Omental fat pad (tissue), 4 donors: Measurements from ENCODE around the gene FTH1. TPM values are rescaled to one million over a fixed set of nuclear protein-coding genes. Genes with fewer than 3 reads are reported as not detected.

Experiments used
- ATAC-seq: fragments of 150-250 bp; one replicate; pipeline ENCODE4 v1.9.1; 2016; ENCODE audit warnings: mild to moderate bottlenecking, moderate library complexity; ENCODE audit not compliant: low FRiP score
- DNase-seq: peaks from one replicate; pipeline ENCODE4 v3.0.0-alpha.2; 2019; ENCODE audit warnings: low spot score
- CTCF ChIP-seq, 3 donors: fragments of 450-650 bp; IDR thresholded peaks; one replicate each; pipeline ENCODE4 v1.5.1; 2016 to 2017; ENCODE audit warnings: antibody characterized with exemption in 3 of 3, mild to moderate bottlenecking in 3 of 3, moderate library complexity in 2 of 3
- total RNA-seq, 4 donors: library from RNA; depleted of rRNA; stranded (reverse); fragments of >200 nt; gene quantifications; one replicate each; pipeline ENCODE4 v1.1.0, GENCODE V29; 2016

Gene FTH1
- total RNA-seq, 4 donors from 2014 or later = 3,477 to 7,075 (median 4,643) TPM

- DNase-seq (no peak), ATAC-seq (no peak)
- TF ChIP-seq CTCF (IDR thresholded peaks at IDR 0.05) = no peak
Measured at GRCh38 chr11:61999141-61999975, 31.9 kb upstream of the FTH1 start.

GRCh38 chr11:61996933-61997332 lies 29.5 kb upstream of the FTH1 start:
- DNase-seq = no peak
- TF ChIP-seq CTCF (IDR thresholded peaks at IDR 0.05) = no peak
- no peak for ATAC-seq

GRCh38 chr11:61994981-61995380 lies 27.5 kb upstream of the FTH1 start:
- no peak for DNase-seq
- no peak for TF ChIP-seq CTCF (IDR thresholded peaks at IDR 0.05)
- no peak for ATAC-seq

- DNase-seq = no peak
- ATAC-seq = no peak
- TF ChIP-seq CTCF (IDR thresholded peaks at IDR 0.05) = no peak
Measured at GRCh38 chr11:61985869-61986268, 18.4 kb upstream of the FTH1 start.

- TF ChIP-seq CTCF (IDR thresholded peaks at IDR 0.05) = no peak
- DNase-seq (no peak), ATAC-seq (no peak)
Measured at GRCh38 chr11:61983419-61983818, 16.0 kb upstream of the FTH1 start.

GRCh38 chr11:61980783-61981541 lies 13.5 kb upstream of the FTH1 start:
- TF ChIP-seq CTCF (IDR thresholded peaks at IDR 0.05) = no peak
- DNase-seq = no peak
- no peak for ATAC-seq
